Right lobe of liver (tissue), 6 donors: Measurements from ENCODE around the gene WWP2. TPM values are rescaled to one million over a fixed set of nuclear protein-coding genes. Genes with fewer than 3 reads are reported as not detected.
"Not testable (repeated sequence)": the region's sequence is repeated elsewhere in the genome, so short reads cannot be mapped to it uniquely, and the experiment has no call there.

Experiments used
- ATAC-seq, 4 donors: fragments of 200-7000 bp; cut with Tn5 transposase; one replicate each; pipeline ENCODE4 v1.9.1; 2020; ENCODE audit warnings: mild to moderate bottlenecking in 4 of 4, moderate library complexity in 4 of 4
- DNase-seq, 3 donors: peaks; one replicate each; pipeline ENCODE4 v3.0.0-alpha.2; 2020
- H3K27ac ChIP-seq, 3 donors: fragments of 200-600 bp; one replicate each; pipeline ENCODE4 v1.8.0; 2022
- H3K27me3 ChIP-seq, 2 donors: fragments of 200-600 bp; one replicate each; pipeline ENCODE4 v1.8.0; 2022
- H3K36me3 ChIP-seq, 4 donors: fragments of 200-600 bp; sonication (generic) in 1 of 4; one replicate each; pipeline versions ENCODE4 v1.5.1 to v1.8.0; 2017 to 2022; ENCODE audit warnings: control low read depth in 1 of 4
- H3K4me1 ChIP-seq, 4 donors: fragments of 200-600 bp; sonication (generic) in 1 of 4; one replicate each; pipeline versions ENCODE4 v1.5.1 to v1.8.0; 2017 to 2022; ENCODE audit warnings: control low read depth in 1 of 4
- H3K4me3 ChIP-seq, 3 donors: fragments of 200-600 bp; one replicate each; pipeline ENCODE4 v1.8.0; 2022
- H3K9me3 ChIP-seq, 4 donors: fragments of 200-600 bp; sonication (generic) in 1 of 4; one replicate each; pipeline versions ENCODE4 v1.5.1 to v1.8.0; 2017 to 2022; ENCODE audit warnings: control low read depth in 1 of 4
- CTCF ChIP-seq, 4 donors: fragments of 200-600 bp in 3 of 4; fragments of 450-650 bp in 1 of 4; IDR thresholded peaks; one replicate each; pipeline versions ENCODE4 v1.5.1 to v1.8.0; 2016 to 2022; ENCODE audit warnings: antibody characterized with exemption in 4 of 4, mild to moderate bottlenecking in 2 of 4
- POLR2A ChIP-seq: fragments of 450-650 bp; IDR thresholded peaks from one replicate; pipeline ENCODE4 v1.6.1; 2017; ENCODE audit warnings: antibody characterized with exemption, mild to moderate bottlenecking
- WGBS: methylation state at CpG from one replicate; pipeline ENCODE4 v1.1.6; 2018; ENCODE audit warnings: low coverage, low lambda C conversion rate; ENCODE audit not compliant: insufficient coverage; ENCODE audit errors: missing lambda C conversion rate; 5-methylcytosine and 5-hydroxymethylcytosine counted together
- intact Hi-C, 2 donors: fragments of 100-400 bp; cut with DNase I; formaldehyde crosslinking; loops; one replicate each; pipeline versions ENCODE4 v1.11.2 to v1.14.1; 2022
- total RNA-seq, 6 experiments: library from RNA; depleted of rRNA in 2 of 6; stranded (reverse); fragments of >200 nt in 2 of 6; fragmentation: NEBNext Ultra II Directional in 3 of 6; extraction: Animal tissue kit (Norgen Biotek cat#: 25700) in 3 of 6; gene quantifications; one replicate each; pipeline versions ENCODE4 v1.1.0 to v1.2.4, GENCODE V29; 2016 to 2023
- donor health status: DM: no; HTN: yes; CAD: no.
- donor health status: DM: no; HTN: no; CAD: no.
- donor health status: DM: no; HTN: no; CAD: no.
- donor health status: DM: no; HTN: yes; CAD: no.
- donor health status: DM: no; HTN: yes; CAD: no.

The WWP2 gene
- total RNA-seq, 6 experiments from 2014 or later = 18.1 to 24.6 (median 22.4) TPM

GRCh38 chr16:69812688-69813014, 50.5 kb downstream of the WWP2 start:
- no peaks in the 10 kb centered on the region for H3K27me3 ChIP-seq
- WGBS = 90% methylated on average over 2 of the region's 2 CpGs
- peaks cover 0 to 6% (median 0%) of the 10 kb centered on the region in 4 donors for H3K4me1 ChIP-seq
- intact Hi-C loops = no loop called here
- H3K4me3 ChIP-seq = no peak overlapping the region
- no peak overlapping the region for H3K27ac ChIP-seq
- ATAC-seq (peak in 1 of 4 donors; percentile 16), DNase-seq (no peak)
- H3K9me3 ChIP-seq = no peaks in the 10 kb centered on the region
- H3K36me3 ChIP-seq = peaks cover 0 to 6% (median 2%) of the 10 kb centered on the region in 4 donors
- TF ChIP-seq CTCF (IDR thresholded peaks at IDR 0.05) = no peak
- no peak for TF ChIP-seq POLR2A

GRCh38 chr16:69814078-69814477, 51.9 kb downstream of the WWP2 start:
- H3K4me1 ChIP-seq = peaks cover 0 to 6% (median 0%) of the 10 kb centered on the region in 4 donors
- H3K36me3 ChIP-seq = peaks cover 0 to 4% (median 0%) of the 10 kb centered on the region in 4 donors
- no peak overlapping the region for H3K4me3 ChIP-seq
- no peaks in the 10 kb centered on the region for H3K27me3 ChIP-seq
- ATAC-seq (peak in 1 of 4 donors; percentile 31), DNase-seq (no peak)
- 100% methylated on average over 1 of the region's 5 CpGs for WGBS
- H3K27ac ChIP-seq = peak overlapping the region in 1 of 3 donors; percentile 34
- H3K9me3 ChIP-seq = no peaks in the 10 kb centered on the region
- TF ChIP-seq CTCF (IDR thresholded peaks at IDR 0.05) (no peak), POLR2A (no peak)
- intact Hi-C loops = no loop called here

GRCh38 chr16:69814561-69814960, 52.4 kb downstream of the WWP2 start:
- Histone ChIP-seq H3K9me3 (no peaks in the 10 kb centered on the region), H3K4me1 (peaks cover 0 to 6% (median 0%) of the 10 kb centered on the region in 4 donors), H3K27me3 (no peaks in the 10 kb centered on the region), H3K36me3 (peaks cover 0 to 4% (median 0%) of the 10 kb centered on the region in 4 donors), H3K27ac (peak overlapping the region in 1 of 3 donors; percentile 34), H3K4me3 (no peak overlapping the region)
- intact Hi-C loops = no loop called here
- DNase-seq (no peak), ATAC-seq (peak; percentile 32 to 63 (median 41))
- TF ChIP-seq POLR2A (no peak), CTCF (IDR thresholded peaks at IDR 0.05) (no peak)
- WGBS = 62% methylated on average over 4 of the region's 4 CpGs

- H3K4me3 ChIP-seq, H3K36me3 ChIP-seq, DNase-seq, H3K9me3 ChIP-seq, intact Hi-C loops, H3K27me3 ChIP-seq, H3K4me1 ChIP-seq: not testable (repeated sequence)
- ATAC-seq = peak; percentile 75 to 88 (median 83)
- H3K27ac ChIP-seq = peak overlapping the region in 1 of 3 donors; percentile 27
- WGBS = 81% methylated on average over 11 of the region's 15 CpGs
Measured at GRCh38 chr16:69815216-69815883, 53.2 kb downstream of the WWP2 start.

- H3K9me3 ChIP-seq = no peaks in the 10 kb centered on the region
- 86% methylated on average over 4 of the region's 4 CpGs for WGBS
- DNase-seq = no peak
- no peak for TF ChIP-seq POLR2A
- H3K4me3 ChIP-seq = no peak overlapping the region
- H3K27ac ChIP-seq = no peak overlapping the region
- H3K27me3 ChIP-seq = no peaks in the 10 kb centered on the region
- H3K36me3 ChIP-seq = peaks cover 0 to 4% (median 0%) of the 10 kb centered on the region in 4 donors
- H3K4me1 ChIP-seq = peaks cover 0 to 6% (median 0%) of the 10 kb centered on the region in 4 donors
- ATAC-seq = no peak
- intact Hi-C loops = no loop called here
Measured at GRCh38 chr16:69816996-69817395, 54.9 kb downstream of the WWP2 start.
